T47D (cell line): ENCODE measurements around the gene MKNK2.

Experiments used
- DNase-seq, 2 experiments: peaks; one replicate each; pipeline versions ENCODE4 v3.0.0 to v3.0.0-alpha.2; 2011 to 2012; ENCODE audit warnings: low read depth in 1 of 2, low spot score in 1 of 2
- JUND ChIP-seq: IDR thresholded peaks from 2 replicates; pipeline ENCODE4 v1.6.1; 2012; ENCODE audit warnings: low read depth
- in situ Hi-C: cut with HindIII; loops from 2 replicates; pipeline ENCODE4 v1.10.0; 2016; ENCODE audit warnings: low sequenced_read_pairs, low pct_unique_long_range_greater_than_20kb

Gene MKNK2

DNA sequence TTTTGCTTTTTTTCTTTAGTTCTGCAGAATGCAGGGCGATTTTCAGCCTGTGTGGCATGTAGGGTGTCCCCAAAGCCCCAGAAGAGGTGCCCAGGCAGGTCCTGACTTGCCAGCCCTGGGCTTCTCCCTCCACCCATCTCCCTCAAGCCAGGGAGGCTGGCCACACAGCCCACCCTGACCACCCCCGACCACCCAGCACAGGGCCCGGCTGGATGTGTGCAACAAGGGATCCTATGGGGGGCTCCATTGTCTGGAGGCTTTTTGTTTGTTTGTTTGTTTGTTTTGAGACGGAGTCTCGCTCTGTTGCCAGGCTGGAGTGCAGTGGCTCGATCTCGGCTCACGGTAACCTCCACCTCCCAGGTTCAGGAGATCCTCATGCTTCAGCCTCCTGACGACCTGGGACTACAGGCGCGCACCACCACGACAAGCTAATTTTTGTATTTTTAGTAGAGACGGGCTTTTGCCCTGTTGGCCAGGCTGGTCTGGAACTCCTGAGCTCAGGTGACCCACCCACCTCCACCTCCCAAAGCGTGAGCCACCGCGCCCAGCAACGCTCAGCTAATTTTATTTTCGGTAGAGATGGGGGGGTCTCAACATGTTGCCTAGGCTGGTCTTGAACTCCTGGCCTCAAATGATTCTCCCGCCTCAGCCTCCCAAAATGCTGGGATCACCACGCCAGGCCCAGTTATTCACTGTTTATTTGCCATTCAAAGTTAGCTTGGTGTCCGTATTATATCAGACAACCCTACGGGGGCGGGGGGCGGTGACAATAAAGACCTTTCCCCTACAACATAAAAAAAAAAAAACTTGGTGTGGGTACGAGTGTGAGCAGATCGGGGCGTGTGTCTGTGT lies 7.8 kb upstream of the MKNK2 start:
- no peak for DNase-seq
- in situ Hi-C loops = no loop called here
- TF ChIP-seq JUND = no peak

DNA sequence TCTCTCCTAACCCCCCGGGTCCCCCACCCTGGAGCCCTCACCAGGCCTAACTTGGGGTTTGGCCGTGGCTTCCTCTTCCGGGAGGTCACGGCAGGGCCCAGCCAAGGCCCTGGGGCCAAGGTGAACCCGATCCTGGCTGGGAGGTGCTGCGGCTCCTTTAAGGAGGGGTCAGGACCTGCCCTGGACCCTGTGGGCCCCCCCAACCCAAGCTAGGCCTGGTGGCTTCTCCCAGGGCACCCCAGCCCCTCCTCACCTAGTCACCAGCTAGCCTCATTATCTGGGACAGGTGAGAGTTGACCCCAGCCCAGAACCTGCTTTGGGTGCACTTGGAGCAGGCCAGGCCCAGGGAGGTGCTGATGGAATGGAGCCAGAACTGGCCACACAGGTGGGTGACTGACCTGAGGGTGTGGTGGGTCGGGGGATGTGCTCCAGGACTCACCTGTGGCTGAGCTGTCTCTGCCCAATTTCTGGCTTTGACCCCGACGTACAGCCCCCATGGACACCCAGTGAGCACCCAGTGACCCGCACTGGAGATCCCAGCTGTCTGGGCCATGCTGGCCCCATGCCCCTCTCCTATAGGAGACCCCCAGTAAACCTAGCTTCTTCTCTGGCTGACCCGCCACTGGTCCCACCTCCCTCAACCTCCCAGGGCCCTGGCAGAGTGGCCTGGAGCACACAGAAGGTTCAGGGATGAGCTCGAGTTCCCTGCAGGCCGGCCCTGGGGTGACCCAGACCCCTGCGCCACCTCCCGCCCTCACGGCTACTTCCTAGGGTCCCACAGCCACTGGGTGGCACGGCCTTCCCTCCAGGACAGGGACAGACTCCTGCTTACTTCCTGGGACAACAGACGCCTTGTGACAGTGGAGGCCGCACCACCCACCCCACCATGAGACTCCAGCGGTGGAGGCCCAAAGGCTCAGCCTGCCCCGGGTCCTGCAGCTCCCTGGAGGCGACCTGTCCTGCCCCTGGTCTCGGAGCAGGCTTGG lies 6.7 kb upstream of the MKNK2 start:
- DNase-seq = no peak
- TF ChIP-seq JUND = no peak
- in situ Hi-C loops = no loop called here

DNA sequence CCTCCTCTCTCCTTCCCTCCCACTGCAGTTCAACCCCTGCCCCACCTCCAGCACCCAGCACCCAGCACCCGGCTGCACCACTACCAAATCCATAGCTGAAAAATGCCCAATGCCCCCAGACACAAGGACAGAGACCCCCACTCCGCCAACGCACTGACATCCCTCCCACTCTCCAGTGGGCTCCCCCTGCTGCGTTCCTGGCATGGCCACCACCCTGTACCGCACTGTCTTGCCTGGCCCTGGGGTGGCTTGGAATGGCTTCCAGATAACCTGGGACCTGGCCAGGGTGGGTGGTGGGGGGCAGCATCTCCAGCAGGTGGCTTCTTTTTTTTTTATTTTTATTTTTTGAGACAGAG lies 5.8 kb upstream of the MKNK2 start:
- no peak for TF ChIP-seq JUND
- no peak for DNase-seq
- in situ Hi-C loops = no loop called here

DNA sequence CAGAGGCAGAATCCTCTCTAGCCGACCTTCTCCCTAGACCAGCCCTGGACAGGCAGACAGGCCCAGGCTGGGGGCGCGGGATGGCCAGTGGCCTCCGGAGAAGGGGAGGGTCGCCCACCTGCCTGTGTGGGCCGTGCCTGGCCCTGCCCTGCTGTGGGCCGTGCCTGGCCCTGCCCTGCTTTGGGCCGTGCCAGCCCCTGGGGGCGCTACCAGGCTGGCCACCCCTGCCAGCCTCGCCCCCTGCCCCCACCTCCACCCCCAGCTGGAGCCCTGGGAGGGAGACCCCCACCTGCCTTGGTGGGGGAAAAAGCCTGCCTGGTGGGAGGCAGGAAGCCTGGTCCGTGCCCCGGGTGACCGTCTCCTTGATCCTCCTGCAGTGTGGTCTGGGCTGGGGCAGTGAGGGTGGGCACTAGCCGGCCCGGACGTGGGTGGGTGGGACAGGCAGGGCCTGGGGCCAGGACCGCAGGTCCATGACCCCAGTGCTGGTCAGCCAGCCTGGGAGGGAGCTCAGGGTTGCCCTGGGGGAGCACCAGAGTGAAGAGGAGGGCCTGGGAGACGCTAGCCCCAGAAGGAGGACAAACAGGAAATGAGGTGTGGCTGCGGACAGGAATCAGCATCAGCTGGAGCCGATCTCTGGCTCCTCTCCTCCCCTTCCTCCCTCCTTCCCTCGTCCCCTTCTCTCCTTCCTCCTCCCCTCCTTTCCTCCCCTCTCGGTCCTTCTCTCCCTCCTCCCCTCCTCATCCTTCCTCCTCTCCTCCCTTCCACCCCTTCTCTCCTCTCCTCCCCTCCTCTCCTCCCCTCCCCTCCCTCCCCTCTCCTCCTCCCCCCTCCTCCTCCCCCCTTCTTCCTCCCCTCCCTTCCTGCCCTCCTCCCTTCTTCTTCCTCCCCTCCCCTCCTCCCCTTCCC lies 5.1 kb upstream of the MKNK2 start:
- in situ Hi-C loops = no loop called here

DNA sequence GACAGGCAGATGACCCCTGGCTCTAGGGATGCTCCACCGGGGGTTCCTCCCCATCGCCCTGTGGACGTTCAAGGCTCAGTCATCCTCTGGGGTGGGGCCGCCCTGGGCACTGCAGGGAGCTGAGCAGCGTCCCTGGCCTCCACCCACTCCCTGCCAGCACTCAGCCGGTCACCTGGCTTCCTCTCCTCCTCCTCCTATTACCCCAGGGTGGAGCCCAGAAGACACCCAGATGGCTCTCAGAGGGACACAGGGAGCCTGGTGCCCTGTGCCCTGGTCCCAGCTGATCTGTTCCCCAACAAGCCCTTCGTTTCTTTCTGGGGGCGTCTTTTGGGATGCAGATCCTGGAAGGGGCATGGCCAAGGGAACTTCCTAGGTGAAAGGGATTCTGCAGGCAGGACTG lies 3.7 kb upstream of the MKNK2 start:
- TF ChIP-seq JUND = no peak
- in situ Hi-C loops = no loop called here
- DNase-seq = no peak

More for the DNA sequence above, 5.1 kb upstream of the MKNK2 start:
- TF ChIP-seq JUND = no peak
- peak in 1 of 2 experiments; percentile 62 for DNase-seq

DNA sequence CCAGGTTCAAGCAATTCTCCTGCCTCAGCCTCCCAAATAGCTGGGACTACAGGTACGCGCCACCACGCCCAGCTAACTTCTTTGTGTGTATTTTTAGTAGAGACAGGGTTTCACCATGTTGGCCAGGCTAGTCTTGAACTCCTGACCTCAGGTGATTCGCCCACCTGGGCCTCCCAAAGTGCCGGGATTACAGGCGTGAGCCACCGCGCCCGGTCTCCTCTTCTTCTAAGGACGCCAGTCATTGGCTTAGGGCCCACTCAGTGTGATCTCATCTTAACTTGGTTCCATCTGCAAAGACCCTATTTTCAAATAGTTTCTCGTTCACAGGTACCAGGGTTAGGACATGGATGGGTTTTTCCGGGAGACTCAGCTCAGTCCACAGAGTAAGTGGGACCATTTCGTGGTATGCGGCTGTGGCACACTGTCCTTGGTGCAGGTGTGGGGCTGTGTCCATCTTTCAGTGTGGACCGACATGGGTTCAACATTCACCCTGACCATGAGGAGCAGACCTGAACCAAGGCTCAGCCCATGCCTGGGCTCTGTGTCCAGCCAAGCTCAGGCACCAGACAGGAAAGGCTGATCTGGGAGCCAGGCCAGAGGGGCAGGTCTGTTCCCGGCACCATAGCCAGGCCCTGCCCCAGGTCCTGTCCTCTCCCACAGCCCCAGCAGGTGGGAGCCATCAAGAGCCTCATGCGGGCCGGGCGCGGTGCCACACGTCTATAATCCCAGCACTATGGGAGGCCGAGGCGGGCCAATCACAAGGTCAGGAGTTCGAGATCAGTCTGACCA lies 2.8 kb upstream of the MKNK2 start:
- in situ Hi-C loops = no loop called here
- no peak for DNase-seq
- no peak for TF ChIP-seq JUND

DNA sequence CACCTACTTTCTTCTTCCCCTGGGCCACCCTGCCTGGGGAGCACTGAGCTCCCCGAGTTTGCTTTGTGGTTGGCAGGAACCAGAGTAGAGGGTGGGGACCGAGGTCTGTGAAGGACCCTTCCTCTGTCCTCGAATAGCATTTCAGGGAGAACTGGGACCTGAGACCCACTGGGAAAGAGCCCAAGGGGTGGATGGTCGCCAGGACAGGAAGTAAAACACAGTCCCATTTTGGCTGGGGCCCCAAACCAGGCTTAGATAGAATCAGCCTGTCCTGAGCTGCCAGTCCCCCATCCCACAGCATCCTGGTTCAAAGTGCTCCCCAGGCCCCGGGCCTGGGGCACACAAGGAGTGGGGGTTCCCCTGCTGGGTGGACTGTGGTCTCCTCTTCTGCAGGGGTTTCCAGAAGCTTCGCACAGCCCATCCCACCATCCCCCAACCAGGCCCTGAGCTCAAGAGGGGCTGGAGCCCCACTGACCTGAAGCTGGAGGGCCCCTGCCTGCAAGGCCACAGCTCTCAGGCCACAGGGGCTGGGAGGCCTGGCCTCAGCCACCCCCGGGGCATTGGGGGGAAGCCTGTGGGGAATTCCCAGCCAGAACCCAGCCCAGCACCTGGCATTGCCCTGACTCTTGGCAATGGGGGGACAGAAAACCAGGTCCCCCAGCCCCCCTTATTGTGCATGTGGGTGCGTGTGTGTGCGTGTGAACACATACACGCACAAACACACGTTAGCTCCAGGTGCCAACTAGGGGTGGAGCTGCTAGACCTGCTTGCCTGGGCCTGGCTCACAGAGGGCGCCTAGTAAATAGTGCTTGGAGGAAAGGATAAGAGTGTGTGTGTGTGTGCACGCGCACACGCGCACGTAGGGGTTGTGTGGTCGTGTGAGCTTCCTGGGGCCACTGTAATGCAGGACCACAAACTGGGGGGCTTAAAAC lies 995 bp upstream of the MKNK2 start:
- in situ Hi-C loops = no loop called here
- peak in 1 of 2 experiments; percentile 80 for DNase-seq
- TF ChIP-seq JUND = no peak

DNA sequence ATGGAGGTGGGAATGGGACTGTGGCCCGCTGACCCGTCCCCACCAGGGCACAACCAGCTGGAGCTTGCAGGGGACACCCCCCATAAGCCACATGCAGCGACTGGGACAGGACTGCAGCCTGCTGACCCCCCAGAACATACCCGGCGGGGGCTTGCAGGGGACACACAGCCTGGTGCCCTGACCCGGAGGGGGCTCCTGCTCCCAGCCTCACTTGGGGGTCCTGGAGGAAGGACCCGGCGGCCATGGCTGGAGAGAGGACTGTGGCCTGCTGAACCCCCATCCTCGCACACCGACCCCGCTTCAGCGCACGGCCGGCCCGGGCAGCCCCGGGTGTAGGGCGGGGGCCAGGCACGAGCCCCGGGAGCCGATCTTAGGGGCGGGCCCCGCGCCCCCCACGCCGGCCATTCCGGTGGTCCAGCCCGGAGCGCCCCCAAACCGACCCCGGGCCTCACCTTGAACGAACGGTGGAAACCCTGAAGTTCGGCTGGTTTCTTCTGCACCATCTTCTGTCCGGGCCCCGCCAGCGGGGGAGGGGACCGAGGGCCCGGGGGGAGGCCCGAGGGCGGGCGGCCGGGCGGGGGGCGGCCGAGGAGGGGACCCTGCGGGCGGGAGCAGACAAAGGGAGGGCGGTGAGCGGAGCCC lies 574 bp downstream of the MKNK2 start:
- in situ Hi-C loops = no loop called here
- DNase-seq = no peak
- no peak for TF ChIP-seq JUND

DNA sequence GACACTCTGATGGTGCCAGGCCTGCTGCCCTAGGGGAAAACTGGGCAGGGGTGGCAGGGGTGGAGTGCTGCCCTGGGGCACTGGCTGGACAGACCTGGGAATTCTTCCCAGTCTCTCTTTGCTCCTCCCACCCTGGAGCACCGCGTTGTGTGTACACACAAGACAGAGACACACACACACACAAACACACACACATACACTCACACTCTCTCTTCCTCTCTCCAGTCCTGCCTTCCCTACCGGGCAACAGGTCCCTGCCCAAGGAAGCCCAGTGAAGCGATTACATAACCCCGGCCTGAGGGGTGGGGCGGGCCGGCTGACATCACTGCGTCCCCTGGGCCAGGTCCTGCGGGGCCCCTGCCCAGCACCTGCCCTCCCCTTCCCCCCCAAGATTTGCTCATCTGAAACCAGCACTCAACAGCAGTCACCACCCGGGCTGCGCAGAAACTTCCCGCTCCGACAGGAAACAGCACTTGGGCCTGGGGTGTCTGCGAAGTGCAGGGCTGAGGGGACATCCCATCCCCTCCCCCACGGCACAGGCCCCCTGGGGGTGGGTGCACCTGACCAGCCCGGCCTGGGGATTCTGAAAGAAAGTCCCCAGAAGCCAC lies 1.2 kb downstream of the MKNK2 start:
- peak; percentile 43 to 76 for DNase-seq
- in situ Hi-C loops = no loop called here
- no peak for TF ChIP-seq JUND
